Kidney (tissue), 14 donors: ENCODE data around the gene CPZ. TPM values are rescaled to one million over a fixed set of nuclear protein-coding genes. Genes with fewer than 3 reads are reported as not detected.

Source experiments
- DNase-seq, 5 donors: peaks; one replicate each; pipeline ENCODE4 v3.0.0-alpha.2; 2013 to 2020
- FAIRE-seq: peaks from 2 replicates; lab custom pipeline; 2012; peaks lifted over from hg19 to GRCh38; lab: Jason Lieb, UNC
- H3K27ac ChIP-seq, 2 donors: one replicate each; pipeline ENCODE4 v1.7.0; 2013; ENCODE audit warnings: low read depth in 2 of 2, low read length in 2 of 2, inconsistent platforms in 1 of 2
- H3K27me3 ChIP-seq: one replicate; pipeline ENCODE4 v1.7.1; 2013; ENCODE audit warnings: low read length, inconsistent platforms; ENCODE audit not compliant: control insufficient read depth, insufficient read depth
- H3K36me3 ChIP-seq, 3 donors: one replicate each; pipeline versions ENCODE4 v1.7.0 to v1.7.1; 2013; ENCODE audit warnings: low read length in 3 of 3, control low read depth in 1 of 3, inconsistent platforms in 1 of 3; ENCODE audit not compliant: insufficient read depth in 3 of 3, control insufficient read depth in 2 of 3
- H3K4me1 ChIP-seq, 3 donors: one replicate each; pipeline versions ENCODE4 v1.7.0 to v1.7.1; 2013; ENCODE audit warnings: low read length in 3 of 3, inconsistent platforms in 1 of 3, low read depth in 1 of 3; ENCODE audit not compliant: control insufficient read depth in 2 of 3, insufficient read depth in 2 of 3
- H3K4me3 ChIP-seq, 3 donors: one replicate each; pipeline versions ENCODE4 v1.7.0 to v1.8.1; 2013; ENCODE audit warnings: low read length in 3 of 3, control low read depth in 1 of 3, inconsistent platforms in 1 of 3
- H3K9ac ChIP-seq, 3 donors: one replicate each; pipeline versions ENCODE4 v1.7.0 to v1.7.1; 2013; ENCODE audit warnings: low read length in 3 of 3, control low read depth in 1 of 3, inconsistent platforms in 1 of 3
- H3K9me3 ChIP-seq, 3 donors: one replicate each; pipeline versions ENCODE4 v1.7.0 to v1.7.1; 2013; ENCODE audit warnings: low read length in 3 of 3, control low read depth in 1 of 3, inconsistent platforms in 1 of 3; ENCODE audit not compliant: control insufficient read depth in 2 of 3, insufficient read depth in 1 of 3
- CTCF ChIP-seq: IDR thresholded peaks from 3 replicates; pipeline ENCODE4 v1.5.1; 2012; ENCODE audit warnings: mild to moderate bottlenecking, moderate library complexity, borderline replicate concordance; ENCODE audit not compliant: insufficient read depth; ENCODE audit errors: extremely low read depth
- intact Hi-C: fragments of 100-400 bp; cut with DNase I; formaldehyde crosslinking; loops from one replicate; pipeline ENCODE4 v1.11.1; 2022
- polyA plus RNA-seq: library from polyadenylated mRNA; stranded (reverse); fragments of 350-450 nt; fragmentation: Illumina TruSeq; extraction: RNeasy Lipid Tissue Mini Kit (QIAGEN cat#74804); gene quantifications from one replicate; pipeline ENCODE4 v1.2.3, GENCODE V29; 2014; ENCODE audit warnings: low read depth, low replicate concordance; ENCODE audit not compliant: insufficient read depth
- total RNA-seq: library from RNA; stranded (reverse); fragmentation: NEBNext Ultra II Directional; extraction: Animal tissue kit (Norgen Biotek cat#: 25700); gene quantifications from one replicate; pipeline ENCODE4 v1.2.1, GENCODE V29; 2021
- donor health status: control.
- donor health status: control.
- donor health status: control.
- donor health status: control.
- donor health status: control.
- donor health status: DM: yes; HTN: yes; CAD: no.
- donor health status: Normal renal cell carcinoma (clear cell type).

The CPZ gene
- total and polyA plus RNA-seq, 2 donors from 2014 or later, result 1.2 to 2.6 TPM

GRCh38 chr4:8614365-8615193, 22.0 kb downstream of the CPZ start:
- no peak for TF ChIP-seq CTCF
- no peak for FAIRE-seq
- intact Hi-C loops, result no loop called here

GRCh38 chr4:8615366-8615765, 22.8 kb downstream of the CPZ start:
- DNase-seq, result peak in 1 of 5 donors; percentile 62
- no peak for FAIRE-seq
- no peaks in the 10 kb centered on the region for H3K4me1 ChIP-seq
- H3K27me3 ChIP-seq, result no peaks in the 10 kb centered on the region
- H3K9ac ChIP-seq, result no peak overlapping the region
- H3K9me3 ChIP-seq, result no peaks in the 10 kb centered on the region
- intact Hi-C loops, result no loop called here
- no peaks in the 10 kb centered on the region for H3K36me3 ChIP-seq
- TF ChIP-seq CTCF, result no peak
- H3K27ac ChIP-seq, result no peak overlapping the region
- H3K4me3 ChIP-seq, result no peak overlapping the region

More at GRCh38 chr4:8614365-8615193, 22.0 kb downstream of the CPZ start:
- Histone ChIP-seq H3K9me3 (no peaks in the 10 kb centered on the region), H3K9ac (no peak overlapping the region), H3K4me1 (no peaks in the 10 kb centered on the region), H3K36me3 (no peaks in the 10 kb centered on the region), H3K27me3 (no peaks in the 10 kb centered on the region), H3K27ac (no peak overlapping the region), H3K4me3 (no peak overlapping the region)
- peak in 1 of 5 donors; percentile 61 for DNase-seq

- Histone ChIP-seq H3K4me1 (no peaks in the 10 kb centered on the region), H3K36me3 (no peaks in the 10 kb centered on the region), H3K9ac (no peak overlapping the region), H3K27ac (no peak overlapping the region), H3K4me3 (no peak overlapping the region), H3K27me3 (no peaks in the 10 kb centered on the region), H3K9me3 (no peaks in the 10 kb centered on the region)
- FAIRE-seq, result no peak
- TF ChIP-seq CTCF, result no peak
- intact Hi-C loops, result no loop called here
- peak in 1 of 5 donors; percentile 59 for DNase-seq
These were observed 23.6 kb downstream of the CPZ start for GRCh38 chr4:8615921-8616787.
